GM23338 (cell line): ENCODE measurements around the gene C20orf204. TPM values are rescaled to one million over a fixed set of nuclear protein-coding genes. Genes with fewer than 3 reads are reported as not detected.

Experiments used
- ATAC-seq: fragments of 200-7000 bp; cut with Tn5 transposase; 3 replicates; pipeline ENCODE4 v1.9.1; 2020
- DNase-seq: peaks from one replicate; pipeline ENCODE4 v3.0.0-alpha.2; 2015; ENCODE audit warnings: low spot score
- H2AFZ ChIP-seq: fragments of 200-600 bp; sonication (generic); 2 replicates; pipeline ENCODE4 v1.8.0; 2016; ENCODE audit warnings: antibody characterized with exemption, mild to moderate bottlenecking, moderate library complexity
- H3F3A ChIP-seq: fragments of 200-600 bp; sonication (generic); replicated peaks from 2 replicates; pipeline ENCODE4 v1.8.0; 2017; ENCODE audit warnings: antibody characterized with exemption, mixed run types, low read depth
- H3K27ac ChIP-seq: fragments of 200-600 bp; sonication (generic); 2 replicates; pipeline ENCODE4 v1.6.1; 2016; ENCODE audit warnings: low read depth
- H3K27me3 ChIP-seq: fragments of 200-600 bp; sonication (generic); 2 replicates; pipeline ENCODE4 v1.8.0; 2016; ENCODE audit warnings: mild to moderate bottlenecking, mixed run types, moderate library complexity; ENCODE audit not compliant: insufficient read depth
- H3K36me3 ChIP-seq: fragments of 200-600 bp; sonication (generic); 2 replicates; pipeline ENCODE4 v1.8.0; 2016; ENCODE audit warnings: mild to moderate bottlenecking; ENCODE audit not compliant: insufficient read depth
- H3K4me1 ChIP-seq: fragments of 200-600 bp; sonication (generic); 2 replicates; pipeline ENCODE4 v1.8.0; 2016; ENCODE audit warnings: mild to moderate bottlenecking, moderate library complexity; ENCODE audit not compliant: insufficient read depth
- H3K4me2 ChIP-seq: fragments of 200-600 bp; sonication (generic); 2 replicates; pipeline ENCODE4 v1.7.1; 2017; ENCODE audit warnings: mixed run types
- H3K4me3 ChIP-seq: fragments of 200-600 bp; sonication (generic); 2 replicates; pipeline ENCODE4 v1.6.1; 2016; ENCODE audit warnings: mixed run types
- H3K79me2 ChIP-seq: fragments of 200-600 bp; sonication (generic); replicated peaks from 2 replicates; pipeline ENCODE4 v1.8.0; 2017; ENCODE audit warnings: mild to moderate bottlenecking; ENCODE audit not compliant: insufficient read depth
- H3K9me2 ChIP-seq: fragments of 200-600 bp; sonication (generic); 2 replicates; pipeline ENCODE4 v1.8.0; 2017; ENCODE audit not compliant: insufficient read depth
- H4K20me1 ChIP-seq: fragments of 200-600 bp; sonication (generic); replicated peaks from 2 replicates; pipeline ENCODE4 v1.8.0; 2017; ENCODE audit warnings: mild to moderate bottlenecking; ENCODE audit not compliant: insufficient read depth
- H3K27ac Mint-ChIP-seq: 2 replicates; pipeline ENCODE4 v1.8.0; 2020; ENCODE audit warnings: inconsistent platforms, mild to moderate bottlenecking, moderate library complexity, mixed read lengths
- H3K27me3 Mint-ChIP-seq: 3 replicates; pipeline ENCODE4 v1.8.0; 2022; ENCODE audit warnings: low read depth, mild to moderate bottlenecking, moderate library complexity, mixed read lengths, inconsistent platforms; ENCODE audit not compliant: insufficient read depth, poor library complexity
- H3K36me3 Mint-ChIP-seq: 3 replicates; pipeline ENCODE4 v1.8.0; 2021; ENCODE audit warnings: low read depth, mild to moderate bottlenecking, inconsistent platforms, moderate library complexity, mixed read lengths
- H3K4me1 Mint-ChIP-seq: 3 replicates; pipeline ENCODE4 v1.8.0; 2020; ENCODE audit warnings: mild to moderate bottlenecking, inconsistent platforms, mixed read lengths
- H3K4me3 Mint-ChIP-seq: 3 replicates; pipeline ENCODE4 v1.8.0; 2021; ENCODE audit warnings: moderate library complexity, mild to moderate bottlenecking, inconsistent platforms, mixed read lengths
- H3K9me3 Mint-ChIP-seq: 3 replicates; pipeline ENCODE4 v1.8.0; 2020; ENCODE audit warnings: moderate library complexity, mild to moderate bottlenecking, inconsistent platforms, mixed read lengths
- CREB1 ChIP-seq: fragments of 250-450 bp; sonication (Bioruptor Pico); IDR thresholded peaks from 2 replicates; pipeline ENCODE4 v1.5.0; 2020; ENCODE audit warnings: low read depth, mild to moderate bottlenecking, moderate library complexity
- EZH2phosphoT487 ChIP-seq: fragments of 200-600 bp; sonication (generic); IDR thresholded peaks from one replicate; pipeline ENCODE4 v1.8.1; 2018; ENCODE audit warnings: antibody characterized with exemption; ENCODE audit not compliant: unreplicated experiment
- JUNB ChIP-seq: IDR thresholded peaks from one replicate; pipeline ENCODE4 v1.6.1; 2016; ENCODE audit warnings: antibody characterized with exemption; ENCODE audit not compliant: unreplicated experiment
- POLR2AphosphoS5 ChIP-seq: IDR thresholded peaks from 2 replicates; pipeline ENCODE4 v1.6.1; 2016; ENCODE audit warnings: antibody characterized with exemption, low read depth
- ZNF114 ChIP-seq: fragments of 250-450 bp; sonication (Bioruptor Pico); IDR thresholded peaks from 2 replicates; pipeline ENCODE4 v1.5.0; 2020; ENCODE audit warnings: mild to moderate bottlenecking, moderate library complexity
- polyA plus RNA-seq: library from polyadenylated mRNA; unstranded; fragments of >200 nt; fragmentation: Nextera tagmentation; extraction: Ambion mirVana; gene quantifications from 2 replicates; pipeline ENCODE4 v1.2.1, GENCODE V29; 2016
- total RNA-seq: library from RNA; depleted of rRNA; stranded (reverse); fragments of >200 nt; shearing (Covaris generic); gene quantifications from 2 replicates; pipeline ENCODE4 v1.2.3, GENCODE V29; 2014
- TF ChIP-seq, protein P1 (sequence below): IDR thresholded peaks from one replicate; pipeline ENCODE4 v1.6.1; 2018; ENCODE audit warnings: antibody characterized with exemption; ENCODE audit not compliant: unreplicated experiment
- TF ChIP-seq, protein P2 (sequence below): fragments of 250-450 bp; sonication (Bioruptor Pico); IDR thresholded peaks from 2 replicates; pipeline ENCODE4 v1.5.0; 2020; ENCODE audit warnings: mild to moderate bottlenecking, moderate library complexity
- TF ChIP-seq, protein P3 (sequence below): IDR thresholded peaks from 2 replicates; pipeline ENCODE4 v1.6.1; 2016; ENCODE audit warnings: antibody characterized with exemption

C20orf204 gene
- total and polyA plus RNA-seq, 2 experiments from 2014 or later: 0.73 to 0.82 TPM

DNA sequence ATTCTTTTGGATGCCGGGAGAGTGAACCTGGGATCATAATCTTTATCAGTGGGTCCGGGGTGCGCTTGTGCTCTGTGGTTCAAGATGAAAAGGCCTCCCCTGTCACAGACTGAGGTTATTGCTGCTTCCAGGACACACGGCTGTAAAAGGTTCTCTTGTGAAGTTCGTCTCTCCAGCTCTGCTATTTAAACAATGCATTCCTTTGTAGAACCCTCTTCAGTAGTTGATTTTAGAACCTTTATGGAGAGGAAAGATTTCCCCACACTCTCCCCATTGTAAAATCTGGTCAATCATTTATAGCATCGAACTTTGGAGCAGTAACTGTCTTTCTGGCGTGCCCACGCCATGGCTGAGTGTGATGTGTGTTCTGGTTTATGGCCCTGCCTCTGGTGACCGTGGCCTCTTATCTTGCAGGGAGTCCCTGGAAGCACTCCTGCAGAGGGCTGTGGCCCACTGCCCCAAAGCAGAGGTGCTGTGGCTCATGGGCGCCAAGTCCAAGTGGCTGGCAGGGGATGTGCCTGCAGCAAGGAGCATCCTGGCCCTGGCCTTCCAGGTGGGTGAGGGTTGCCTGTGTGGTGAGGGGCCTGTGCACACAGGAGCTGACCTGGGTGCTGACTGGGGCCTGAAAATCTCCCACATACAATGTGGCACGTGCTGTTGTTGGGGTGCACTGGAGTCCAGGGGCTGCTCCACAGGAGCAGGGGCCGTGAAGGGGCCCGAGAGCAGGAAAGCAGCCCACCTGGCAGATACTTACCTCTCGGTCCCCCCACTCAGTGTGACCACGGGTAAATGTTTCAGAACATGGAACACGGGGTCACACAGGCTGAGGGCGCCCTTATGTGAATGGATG, 11.6 kb upstream of the C20orf204 start (continued):
- TF ChIP-seq EZH2phosphoT487 (no peak), JUNB (no peak), ZNF114 (CRISPR knock-in tag) (no peak)
- TF ChIP-seq, protein P1, sequence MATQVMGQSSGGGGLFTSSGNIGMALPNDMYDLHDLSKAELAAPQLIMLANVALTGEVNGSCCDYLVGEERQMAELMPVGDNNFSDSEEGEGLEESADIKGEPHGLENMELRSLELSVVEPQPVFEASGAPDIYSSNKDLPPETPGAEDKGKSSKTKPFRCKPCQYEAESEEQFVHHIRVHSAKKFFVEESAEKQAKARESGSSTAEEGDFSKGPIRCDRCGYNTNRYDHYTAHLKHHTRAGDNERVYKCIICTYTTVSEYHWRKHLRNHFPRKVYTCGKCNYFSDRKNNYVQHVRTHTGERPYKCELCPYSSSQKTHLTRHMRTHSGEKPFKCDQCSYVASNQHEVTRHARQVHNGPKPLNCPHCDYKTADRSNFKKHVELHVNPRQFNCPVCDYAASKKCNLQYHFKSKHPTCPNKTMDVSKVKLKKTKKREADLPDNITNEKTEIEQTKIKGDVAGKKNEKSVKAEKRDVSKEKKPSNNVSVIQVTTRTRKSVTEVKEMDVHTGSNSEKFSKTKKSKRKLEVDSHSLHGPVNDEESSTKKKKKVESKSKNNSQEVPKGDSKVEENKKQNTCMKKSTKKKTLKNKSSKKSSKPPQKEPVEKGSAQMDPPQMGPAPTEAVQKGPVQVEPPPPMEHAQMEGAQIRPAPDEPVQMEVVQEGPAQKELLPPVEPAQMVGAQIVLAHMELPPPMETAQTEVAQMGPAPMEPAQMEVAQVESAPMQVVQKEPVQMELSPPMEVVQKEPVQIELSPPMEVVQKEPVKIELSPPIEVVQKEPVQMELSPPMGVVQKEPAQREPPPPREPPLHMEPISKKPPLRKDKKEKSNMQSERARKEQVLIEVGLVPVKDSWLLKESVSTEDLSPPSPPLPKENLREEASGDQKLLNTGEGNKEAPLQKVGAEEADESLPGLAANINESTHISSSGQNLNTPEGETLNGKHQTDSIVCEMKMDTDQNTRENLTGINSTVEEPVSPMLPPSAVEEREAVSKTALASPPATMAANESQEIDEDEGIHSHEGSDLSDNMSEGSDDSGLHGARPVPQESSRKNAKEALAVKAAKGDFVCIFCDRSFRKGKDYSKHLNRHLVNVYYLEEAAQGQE: no peak

DNA sequence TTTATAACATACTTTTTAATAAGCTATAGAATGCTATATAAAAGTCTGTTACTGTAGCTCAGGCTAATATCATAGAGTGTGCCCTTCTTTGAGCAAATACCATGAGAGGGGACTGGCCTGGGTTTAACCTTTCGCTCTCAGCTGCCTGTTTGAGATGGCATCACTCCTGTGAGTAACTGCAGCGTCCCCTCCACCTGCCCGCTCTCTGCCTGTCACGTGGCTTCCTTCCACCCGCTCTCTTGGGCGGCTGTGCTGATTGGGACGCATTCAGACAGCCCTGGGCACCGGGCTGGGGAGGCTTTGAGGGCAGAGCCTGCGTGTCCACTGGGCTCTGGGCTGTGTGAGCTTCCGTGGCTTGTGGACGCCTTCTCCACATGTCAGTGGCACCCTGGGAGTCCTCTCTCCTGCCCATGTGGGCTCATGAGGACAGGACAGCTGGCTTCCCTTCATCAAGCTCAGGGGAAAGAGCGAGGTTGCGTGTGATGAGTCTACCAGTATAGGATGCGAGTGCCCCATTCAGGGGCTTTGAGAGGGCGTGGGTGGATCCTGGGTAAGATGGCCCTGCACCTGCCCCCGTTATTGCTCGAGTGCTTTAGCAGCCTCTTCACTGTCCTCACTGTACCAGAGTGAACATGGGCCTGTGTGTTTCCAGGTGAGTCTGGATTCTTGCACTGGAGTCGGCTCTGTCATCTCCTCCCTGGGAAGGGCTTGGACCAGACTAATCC, 10.7 kb upstream of the C20orf204 start:
- Mint-ChIP-seq H3K36me3 (peaks cover 79% of the 10 kb centered on the region), H3K9me3 (no peaks in the 10 kb centered on the region), H3K4me1 (no peaks in the 10 kb centered on the region; the same call in 2 of the 3 replicates), H3K4me3 (no peak overlapping the region), H3K27me3 (peaks cover 8% of the 10 kb centered on the region), H3K27ac (no peak overlapping the region)
- Histone ChIP-seq H3K79me2 (no peaks in the 10 kb centered on the region), H3K27ac (no peak overlapping the region), H4K20me1 (no peaks in the 10 kb centered on the region), H3F3A (0 out of 2 replicates have a peak, but pooled peaks cover 6% of the 10 kb centered on the region), H3K4me2 (no peak overlapping the region), H3K4me1 (no peaks in the 10 kb centered on the region), H3K36me3 (peaks cover 5% of the 10 kb centered on the region; the same call in 1 of the 2 replicates), H3K27me3 (no peaks in the 10 kb centered on the region), H3K4me3 (no peak overlapping the region), H3K9me2 (no peaks in the 10 kb centered on the region), H2AFZ (no peak overlapping the region)
- no peak for DNase-seq
- ATAC-seq: no peak
- TF ChIP-seq, protein P2, sequence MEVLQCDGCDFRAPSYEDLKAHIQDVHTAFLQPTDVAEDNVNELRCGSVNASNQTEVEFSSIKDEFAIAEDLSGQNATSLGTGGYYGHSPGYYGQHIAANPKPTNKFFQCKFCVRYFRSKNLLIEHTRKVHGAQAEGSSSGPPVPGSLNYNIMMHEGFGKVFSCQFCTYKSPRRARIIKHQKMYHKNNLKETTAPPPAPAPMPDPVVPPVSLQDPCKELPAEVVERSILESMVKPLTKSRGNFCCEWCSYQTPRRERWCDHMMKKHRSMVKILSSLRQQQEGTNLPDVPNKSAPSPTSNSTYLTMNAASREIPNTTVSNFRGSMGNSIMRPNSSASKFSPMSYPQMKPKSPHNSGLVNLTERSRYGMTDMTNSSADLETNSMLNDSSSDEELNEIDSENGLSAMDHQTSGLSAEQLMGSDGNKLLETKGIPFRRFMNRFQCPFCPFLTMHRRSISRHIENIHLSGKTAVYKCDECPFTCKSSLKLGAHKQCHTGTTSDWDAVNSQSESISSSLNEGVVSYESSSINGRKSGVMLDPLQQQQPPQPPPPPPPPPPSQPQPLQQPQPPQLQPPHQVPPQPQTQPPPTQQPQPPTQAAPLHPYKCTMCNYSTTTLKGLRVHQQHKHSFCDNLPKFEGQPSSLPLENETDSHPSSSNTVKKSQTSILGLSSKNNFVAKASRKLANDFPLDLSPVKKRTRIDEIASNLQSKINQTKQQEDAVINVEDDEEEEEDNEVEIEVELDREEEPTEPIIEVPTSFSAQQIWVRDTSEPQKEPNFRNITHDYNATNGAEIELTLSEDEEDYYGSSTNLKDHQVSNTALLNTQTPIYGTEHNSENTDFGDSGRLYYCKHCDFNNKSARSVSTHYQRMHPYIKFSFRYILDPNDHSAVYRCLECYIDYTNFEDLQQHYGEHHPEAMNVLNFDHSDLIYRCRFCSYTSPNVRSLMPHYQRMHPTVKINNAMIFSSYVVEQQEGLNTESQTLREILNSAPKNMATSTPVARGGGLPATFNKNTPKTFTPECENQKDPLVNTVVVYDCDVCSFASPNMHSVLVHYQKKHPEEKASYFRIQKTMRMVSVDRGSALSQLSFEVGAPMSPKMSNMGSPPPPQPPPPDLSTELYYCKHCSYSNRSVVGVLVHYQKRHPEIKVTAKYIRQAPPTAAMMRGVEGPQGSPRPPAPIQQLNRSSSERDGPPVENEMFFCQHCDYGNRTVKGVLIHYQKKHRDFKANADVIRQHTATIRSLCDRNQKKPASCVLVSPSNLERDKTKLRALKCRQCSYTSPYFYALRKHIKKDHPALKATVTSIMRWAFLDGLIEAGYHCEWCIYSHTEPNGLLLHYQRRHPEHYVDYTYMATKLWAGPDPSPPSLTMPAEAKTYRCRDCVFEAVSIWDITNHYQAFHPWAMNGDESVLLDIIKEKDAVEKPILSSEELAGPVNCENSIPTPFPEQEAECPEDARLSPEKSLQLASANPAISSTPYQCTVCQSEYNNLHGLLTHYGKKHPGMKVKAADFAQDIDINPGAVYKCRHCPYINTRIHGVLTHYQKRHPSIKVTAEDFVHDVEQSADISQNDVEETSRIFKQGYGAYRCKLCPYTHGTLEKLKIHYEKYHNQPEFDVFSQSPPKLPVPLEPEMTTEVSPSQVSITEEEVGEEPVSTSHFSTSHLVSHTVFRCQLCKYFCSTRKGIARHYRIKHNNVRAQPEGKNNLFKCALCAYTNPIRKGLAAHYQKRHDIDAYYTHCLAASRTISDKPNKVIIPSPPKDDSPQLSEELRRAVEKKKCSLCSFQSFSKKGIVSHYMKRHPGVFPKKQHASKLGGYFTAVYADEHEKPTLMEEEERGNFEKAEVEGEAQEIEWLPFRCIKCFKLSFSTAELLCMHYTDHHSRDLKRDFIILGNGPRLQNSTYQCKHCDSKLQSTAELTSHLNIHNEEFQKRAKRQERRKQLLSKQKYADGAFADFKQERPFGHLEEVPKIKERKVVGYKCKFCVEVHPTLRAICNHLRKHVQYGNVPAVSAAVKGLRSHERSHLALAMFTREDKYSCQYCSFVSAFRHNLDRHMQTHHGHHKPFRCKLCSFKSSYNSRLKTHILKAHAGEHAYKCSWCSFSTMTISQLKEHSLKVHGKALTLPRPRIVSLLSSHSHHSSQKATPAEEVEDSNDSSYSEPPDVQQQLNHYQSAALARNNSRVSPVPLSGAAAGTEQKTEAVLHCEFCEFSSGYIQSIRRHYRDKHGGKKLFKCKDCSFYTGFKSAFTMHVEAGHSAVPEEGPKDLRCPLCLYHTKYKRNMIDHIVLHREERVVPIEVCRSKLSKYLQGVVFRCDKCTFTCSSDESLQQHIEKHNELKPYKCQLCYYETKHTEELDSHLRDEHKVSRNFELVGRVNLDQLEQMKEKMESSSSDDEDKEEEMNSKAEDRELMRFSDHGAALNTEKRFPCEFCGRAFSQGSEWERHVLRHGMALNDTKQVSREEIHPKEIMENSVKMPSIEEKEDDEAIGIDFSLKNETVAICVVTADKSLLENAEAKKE (CRISPR knock-in tag): no peak
- TF ChIP-seq, protein P3, sequence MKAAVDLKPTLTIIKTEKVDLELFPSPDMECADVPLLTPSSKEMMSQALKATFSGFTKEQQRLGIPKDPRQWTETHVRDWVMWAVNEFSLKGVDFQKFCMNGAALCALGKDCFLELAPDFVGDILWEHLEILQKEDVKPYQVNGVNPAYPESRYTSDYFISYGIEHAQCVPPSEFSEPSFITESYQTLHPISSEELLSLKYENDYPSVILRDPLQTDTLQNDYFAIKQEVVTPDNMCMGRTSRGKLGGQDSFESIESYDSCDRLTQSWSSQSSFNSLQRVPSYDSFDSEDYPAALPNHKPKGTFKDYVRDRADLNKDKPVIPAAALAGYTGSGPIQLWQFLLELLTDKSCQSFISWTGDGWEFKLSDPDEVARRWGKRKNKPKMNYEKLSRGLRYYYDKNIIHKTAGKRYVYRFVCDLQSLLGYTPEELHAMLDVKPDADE: no peak
- no peak for TF ChIP-seq POLR2AphosphoS5
- TF ChIP-seq ZNF114 (CRISPR knock-in tag): no peak
- TF ChIP-seq EZH2phosphoT487: no peak
- no peak for TF ChIP-seq CREB1
